Upper lobe of right lung (tissue), 1 donor: ENCODE results near the gene FBXL22. TPM values are rescaled to one million over a fixed set of nuclear protein-coding genes. Genes with fewer than 3 reads are reported as not detected.
A peak's percentile ranks its signal among the peaks of the same experiment; 100 is the strongest.

ENCODE experiments used
- ATAC-seq: fragments of 200-7000 bp; cut with Tn5 transposase; one replicate; pipeline ENCODE4 v1.9.1; 2020; ENCODE audit warnings: mild to moderate bottlenecking, moderate library complexity
- DNase-seq: peaks from one replicate; pipeline ENCODE4 v3.0.0-alpha.2; 2020
- H3K27ac ChIP-seq: fragments of 200-600 bp; one replicate; pipeline ENCODE4 v1.8.0; 2022
- H3K27me3 ChIP-seq: fragments of 200-600 bp; one replicate; pipeline ENCODE4 v1.8.0; 2022; ENCODE audit warnings: mild to moderate bottlenecking
- H3K36me3 ChIP-seq: fragments of 200-600 bp; one replicate; pipeline ENCODE4 v1.8.0; 2022
- H3K4me1 ChIP-seq: fragments of 200-600 bp; one replicate; pipeline ENCODE4 v1.8.0; 2022
- H3K4me3 ChIP-seq: fragments of 200-600 bp; one replicate; pipeline ENCODE4 v1.8.0; 2022; ENCODE audit warnings: mild to moderate bottlenecking
- H3K9me3 ChIP-seq: fragments of 200-600 bp; one replicate; pipeline ENCODE4 v1.8.0; 2022
- intact Hi-C: fragments of 100-400 bp; cut with DNase I; formaldehyde crosslinking; loops from one replicate; pipeline ENCODE4 v1.11.0; 2022
- total RNA-seq: library from RNA; stranded (reverse); fragmentation: NEBNext Ultra II Directional; extraction: Animal tissue kit (Norgen Biotek cat#: 25700); gene quantifications from one replicate; pipeline ENCODE4 v1.2.1, GENCODE V29; 2021
- TF ChIP-seq, protein P1 (sequence below): fragments of 200-600 bp; IDR thresholded peaks from one replicate; pipeline ENCODE4 v1.8.0; 2022; ENCODE audit warnings: antibody characterized with exemption
- donor health status: DM: no; HTN: yes; CAD: no; lungs with severe emphysema.

FBXL22 gene
- total RNA-seq, 1 donor from 2014 or later: 0.98 TPM

- H3K27me3 ChIP-seq: no peaks in the 10 kb centered on the region
- peaks cover 35% of the 10 kb centered on the region for H3K4me1 ChIP-seq
- DNase-seq (no peak), ATAC-seq (no peak)
- no peak overlapping the region for H3K4me3 ChIP-seq
- H3K36me3 ChIP-seq: peaks cover 26% of the 10 kb centered on the region
- TF ChIP-seq, protein P1, sequence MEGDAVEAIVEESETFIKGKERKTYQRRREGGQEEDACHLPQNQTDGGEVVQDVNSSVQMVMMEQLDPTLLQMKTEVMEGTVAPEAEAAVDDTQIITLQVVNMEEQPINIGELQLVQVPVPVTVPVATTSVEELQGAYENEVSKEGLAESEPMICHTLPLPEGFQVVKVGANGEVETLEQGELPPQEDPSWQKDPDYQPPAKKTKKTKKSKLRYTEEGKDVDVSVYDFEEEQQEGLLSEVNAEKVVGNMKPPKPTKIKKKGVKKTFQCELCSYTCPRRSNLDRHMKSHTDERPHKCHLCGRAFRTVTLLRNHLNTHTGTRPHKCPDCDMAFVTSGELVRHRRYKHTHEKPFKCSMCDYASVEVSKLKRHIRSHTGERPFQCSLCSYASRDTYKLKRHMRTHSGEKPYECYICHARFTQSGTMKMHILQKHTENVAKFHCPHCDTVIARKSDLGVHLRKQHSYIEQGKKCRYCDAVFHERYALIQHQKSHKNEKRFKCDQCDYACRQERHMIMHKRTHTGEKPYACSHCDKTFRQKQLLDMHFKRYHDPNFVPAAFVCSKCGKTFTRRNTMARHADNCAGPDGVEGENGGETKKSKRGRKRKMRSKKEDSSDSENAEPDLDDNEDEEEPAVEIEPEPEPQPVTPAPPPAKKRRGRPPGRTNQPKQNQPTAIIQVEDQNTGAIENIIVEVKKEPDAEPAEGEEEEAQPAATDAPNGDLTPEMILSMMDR: no peak
- intact Hi-C loops: no loop called here
- no peak overlapping the region for H3K27ac ChIP-seq
- H3K9me3 ChIP-seq: no peaks in the 10 kb centered on the region
Measured at GRCh38 chr15:63606308-63606707, 9.1 kb downstream of the FBXL22 start.

GRCh38 chr15:63608989-63609388 is 11.8 kb downstream of the FBXL22 start:
- H3K9me3 ChIP-seq: no peaks in the 10 kb centered on the region
- DNase-seq (no peak), ATAC-seq (no peak)
- peaks cover 29% of the 10 kb centered on the region for H3K4me1 ChIP-seq
- TF ChIP-seq, protein P1: no peak
- H3K27me3 ChIP-seq: no peaks in the 10 kb centered on the region
- peaks cover 49% of the 10 kb centered on the region for H3K36me3 ChIP-seq
- no peak overlapping the region for H3K27ac ChIP-seq
- intact Hi-C loops: no loop called here
- no peak overlapping the region for H3K4me3 ChIP-seq

- no peak overlapping the region for H3K27ac ChIP-seq
- TF ChIP-seq, protein P1: no peak
- ATAC-seq: no peak
- H3K27me3 ChIP-seq: no peaks in the 10 kb centered on the region
- H3K9me3 ChIP-seq: no peaks in the 10 kb centered on the region
- no peak for DNase-seq
- peaks cover 54% of the 10 kb centered on the region for H3K36me3 ChIP-seq
- H3K4me1 ChIP-seq: peaks cover 29% of the 10 kb centered on the region
- no peak overlapping the region for H3K4me3 ChIP-seq
- intact Hi-C loops: no loop called here
Measured at GRCh38 chr15:63609448-63609847, 12.3 kb downstream of the FBXL22 start.

DNA sequence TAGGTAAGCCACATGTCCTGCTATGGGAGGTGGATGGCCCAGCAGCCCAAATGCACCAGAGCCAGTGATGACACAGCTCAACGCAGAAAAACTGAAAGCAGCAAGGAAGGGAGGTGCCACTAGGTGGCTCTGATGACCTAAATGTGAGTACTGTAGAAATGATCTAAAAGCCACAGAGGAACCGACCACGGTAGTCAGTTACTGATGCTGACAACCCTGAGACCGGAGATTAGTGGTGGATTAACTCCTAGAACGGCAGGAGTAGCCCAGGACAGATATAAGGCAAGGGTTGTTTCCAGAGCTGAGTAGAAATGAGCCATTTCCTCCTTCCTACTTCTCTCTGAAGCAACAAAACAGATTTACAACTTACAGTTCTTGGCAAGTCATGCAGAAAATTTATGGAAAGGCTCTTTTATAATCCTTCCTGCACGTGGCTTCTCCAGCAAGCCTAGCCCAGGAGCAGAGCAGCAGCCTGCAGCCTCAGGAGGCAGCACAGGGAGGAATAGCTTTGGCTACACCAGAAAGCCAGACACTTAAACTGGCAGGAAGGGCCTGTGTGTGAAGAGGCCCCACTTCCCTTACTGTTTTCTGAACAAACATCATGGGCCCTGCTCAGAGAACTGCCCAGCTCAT is 13.1 kb downstream of the FBXL22 start:
- TF ChIP-seq, protein P1: peak; percentile 69
- peak overlapping the region; percentile 67 for H3K27ac ChIP-seq

GRCh38 chr15:63611177-63611576 is 14.0 kb downstream of the FBXL22 start:
- TF ChIP-seq, protein P1: no peak
- ATAC-seq: no peak
- no peak for DNase-seq
- no peak overlapping the region for H3K4me3 ChIP-seq
- H3K4me1 ChIP-seq: peaks cover 18% of the 10 kb centered on the region
- H3K36me3 ChIP-seq: peaks cover 71% of the 10 kb centered on the region
- intact Hi-C loops: no loop called here
- H3K9me3 ChIP-seq: no peaks in the 10 kb centered on the region
- H3K27ac ChIP-seq: peak overlapping the region; percentile 67
- H3K27me3 ChIP-seq: no peaks in the 10 kb centered on the region

More for the DNA sequence above, 13.1 kb downstream of the FBXL22 start:
- Histone ChIP-seq H3K27me3 (no peaks in the 10 kb centered on the region), H3K4me1 (peaks cover 27% of the 10 kb centered on the region), H3K9me3 (no peaks in the 10 kb centered on the region), H3K4me3 (no peak overlapping the region), H3K36me3 (peaks cover 62% of the 10 kb centered on the region)
- ATAC-seq: peak; percentile 87
- intact Hi-C loops: no loop called here
- DNase-seq: no peak

DNA sequence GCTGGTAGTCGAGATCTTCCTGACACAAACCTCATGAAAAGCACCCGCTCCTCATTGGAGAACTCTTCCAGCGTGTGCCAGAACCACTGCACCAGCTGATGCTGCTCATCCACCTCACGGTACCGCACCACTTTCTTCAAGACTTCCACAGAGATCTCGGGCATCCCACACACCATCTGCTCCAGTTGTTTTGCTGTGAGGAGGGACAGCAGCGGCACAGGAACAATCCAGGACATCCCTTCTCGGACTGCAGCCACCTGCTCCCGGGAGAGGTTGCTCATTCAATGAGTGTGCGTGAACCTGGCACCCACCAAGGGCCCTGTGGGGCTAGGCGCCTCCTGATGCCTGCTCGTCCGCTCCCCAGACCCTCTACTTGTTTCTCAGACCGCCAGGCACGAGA is 15.1 kb downstream of the FBXL22 start:
- TF ChIP-seq, protein P1: no peak
- Histone ChIP-seq H3K4me3 (no peak overlapping the region), H3K27ac (no peak overlapping the region), H3K9me3 (no peaks in the 10 kb centered on the region), H3K36me3 (peaks cover 73% of the 10 kb centered on the region), H3K4me1 (peaks cover 14% of the 10 kb centered on the region), H3K27me3 (no peaks in the 10 kb centered on the region)
- intact Hi-C loops: no loop called here
- DNase-seq (no peak), ATAC-seq (no peak)
